GM12875 (cell line): Measurements from ENCODE around the gene ZNF341.

Experiments
- H3K4me3 ChIP-seq: one replicate; pipeline ENCODE4 v1.5.1; 2011; ENCODE audit warnings: low read depth, low read length, control low read depth
- TF ChIP-seq, protein P1 (sequence below): IDR thresholded peaks from 2 replicates; pipeline ENCODE4 v1.5.1; 2011; ENCODE audit warnings: low read depth, mild to moderate bottlenecking, control low read depth, inconsistent platforms, low read length, moderate library complexity, borderline replicate concordance; ENCODE audit not compliant: insufficient read depth

The ZNF341 gene

DNA sequence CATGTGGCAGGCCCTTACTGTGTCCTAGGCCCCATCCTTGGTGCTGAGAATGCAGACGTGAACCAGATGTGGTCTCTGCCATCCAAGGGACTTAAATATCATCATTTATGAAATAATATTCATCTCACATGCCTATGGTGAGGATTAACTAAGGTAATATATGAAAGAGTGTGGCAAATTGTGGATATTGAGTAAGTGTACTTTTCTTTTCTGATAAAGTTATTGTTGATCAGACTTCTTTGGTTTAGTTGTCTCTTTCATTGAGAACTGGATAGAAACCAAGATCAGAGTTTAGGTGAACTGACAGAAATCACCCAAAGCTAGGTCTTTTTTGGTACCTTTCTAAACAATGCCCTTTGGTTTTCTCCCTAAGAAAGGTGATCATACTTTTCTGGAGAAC lies 84.4 kb downstream of the ZNF341 start:
- TF ChIP-seq, protein P1, sequence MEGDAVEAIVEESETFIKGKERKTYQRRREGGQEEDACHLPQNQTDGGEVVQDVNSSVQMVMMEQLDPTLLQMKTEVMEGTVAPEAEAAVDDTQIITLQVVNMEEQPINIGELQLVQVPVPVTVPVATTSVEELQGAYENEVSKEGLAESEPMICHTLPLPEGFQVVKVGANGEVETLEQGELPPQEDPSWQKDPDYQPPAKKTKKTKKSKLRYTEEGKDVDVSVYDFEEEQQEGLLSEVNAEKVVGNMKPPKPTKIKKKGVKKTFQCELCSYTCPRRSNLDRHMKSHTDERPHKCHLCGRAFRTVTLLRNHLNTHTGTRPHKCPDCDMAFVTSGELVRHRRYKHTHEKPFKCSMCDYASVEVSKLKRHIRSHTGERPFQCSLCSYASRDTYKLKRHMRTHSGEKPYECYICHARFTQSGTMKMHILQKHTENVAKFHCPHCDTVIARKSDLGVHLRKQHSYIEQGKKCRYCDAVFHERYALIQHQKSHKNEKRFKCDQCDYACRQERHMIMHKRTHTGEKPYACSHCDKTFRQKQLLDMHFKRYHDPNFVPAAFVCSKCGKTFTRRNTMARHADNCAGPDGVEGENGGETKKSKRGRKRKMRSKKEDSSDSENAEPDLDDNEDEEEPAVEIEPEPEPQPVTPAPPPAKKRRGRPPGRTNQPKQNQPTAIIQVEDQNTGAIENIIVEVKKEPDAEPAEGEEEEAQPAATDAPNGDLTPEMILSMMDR = no peak
- H3K4me3 ChIP-seq = no peak overlapping the region

DNA sequence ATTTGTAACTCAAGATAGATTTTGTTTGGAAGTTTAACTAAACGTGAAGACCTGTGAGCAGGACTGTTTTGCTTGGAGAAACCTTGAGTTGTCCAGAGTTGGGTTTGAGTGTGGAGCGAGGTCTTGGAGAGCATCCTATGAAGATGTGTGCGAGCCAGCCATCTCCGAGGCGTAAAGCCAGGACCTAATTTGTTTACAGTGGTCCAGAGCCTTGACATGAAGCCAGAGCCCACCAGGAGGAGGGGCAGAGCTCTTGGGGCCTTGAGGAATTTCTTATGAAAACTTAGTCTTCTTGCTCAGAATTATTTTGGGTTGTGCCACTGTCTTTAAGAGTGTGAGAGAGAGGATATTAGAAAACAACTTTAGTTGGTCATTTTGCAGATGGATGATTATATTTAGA lies 85.6 kb downstream of the ZNF341 start:
- H3K4me3 ChIP-seq = no peak overlapping the region
- TF ChIP-seq, protein P1 = no peak

DNA sequence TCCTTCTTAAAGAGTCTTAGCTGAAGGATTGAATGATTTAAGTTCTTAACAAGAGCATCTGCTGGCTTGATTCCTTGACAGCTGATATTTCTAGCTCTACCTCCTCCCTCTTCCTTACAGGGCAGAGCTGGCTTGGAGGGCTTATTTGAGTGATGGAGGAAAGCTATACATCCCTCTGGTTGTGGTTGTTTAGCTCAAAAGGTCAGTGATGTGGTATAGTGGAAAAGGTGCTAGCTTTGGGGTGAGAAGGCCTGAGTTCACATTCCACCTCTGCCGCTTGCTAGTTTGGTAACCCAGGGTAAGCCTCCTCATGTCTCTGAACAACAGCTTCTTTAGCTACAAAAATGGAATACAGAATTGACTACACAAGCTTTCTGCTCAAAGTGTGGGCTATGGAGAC lies 87.7 kb downstream of the ZNF341 start:
- TF ChIP-seq, protein P1 = no peak
- H3K4me3 ChIP-seq = no peak overlapping the region

GRCh38 chr20:33820362-33820761 lies 88.6 kb downstream of the ZNF341 start:
- H3K4me3 ChIP-seq = no peak overlapping the region
- TF ChIP-seq, protein P1 = no peak

GRCh38 chr20:33821270-33821836 lies 89.6 kb downstream of the ZNF341 start:
- TF ChIP-seq, protein P1 = no peak
- H3K4me3 ChIP-seq = no peak overlapping the region

GRCh38 chr20:33822423-33822822 lies 90.6 kb downstream of the ZNF341 start:
- TF ChIP-seq, protein P1 = no peak
- no peak overlapping the region for H3K4me3 ChIP-seq

DNA sequence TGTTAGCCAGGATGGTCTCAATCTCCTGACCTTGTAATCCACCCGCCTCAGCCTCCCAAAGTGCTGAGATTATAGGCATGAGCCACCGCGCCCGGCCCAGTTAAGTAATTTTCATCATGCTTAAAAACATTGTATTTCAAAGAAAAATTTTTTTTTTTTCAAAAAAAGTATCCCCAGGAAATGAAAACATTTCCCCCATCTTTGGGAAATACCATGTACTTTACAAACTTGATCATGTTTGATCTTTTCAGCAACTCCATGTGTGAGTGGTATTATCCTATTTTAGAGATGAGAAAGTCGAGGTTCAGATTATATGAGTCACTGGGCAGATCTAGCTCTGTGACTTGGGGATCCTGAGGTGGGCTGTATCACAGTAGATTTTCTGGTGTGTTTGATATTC lies 91.2 kb downstream of the ZNF341 start:
- TF ChIP-seq, protein P1 = no peak
- H3K4me3 ChIP-seq = no peak overlapping the region
